NCI-H2029 (cell line): Measurements from ENCODE around the gene TUT4.

Experiments
- DNase-seq: peaks from one replicate; lab custom pipeline; 2025; lab: John Stamatoyannopoulos, UW

TUT4 gene

DNA sequence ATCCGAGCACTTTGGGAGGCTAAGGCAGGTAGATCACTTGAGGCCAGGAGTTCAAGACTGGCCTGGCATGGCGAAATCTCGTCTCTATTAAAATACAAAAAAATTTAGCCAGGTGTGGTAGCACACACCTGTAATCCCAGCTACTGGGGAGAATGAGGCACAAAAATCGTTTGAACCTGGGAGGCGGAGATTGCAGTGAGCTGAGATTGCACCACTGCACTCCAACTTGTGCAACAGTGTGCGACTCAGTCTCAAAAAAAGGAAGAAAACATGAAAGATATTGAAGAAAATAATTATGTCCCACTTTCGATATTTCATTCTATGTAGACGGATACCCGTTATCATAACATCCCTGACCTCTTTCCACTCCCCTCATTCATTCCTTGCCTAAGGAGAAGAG, 19.2 kb downstream of the TUT4 start:
- DNase-seq, result no peak

DNA sequence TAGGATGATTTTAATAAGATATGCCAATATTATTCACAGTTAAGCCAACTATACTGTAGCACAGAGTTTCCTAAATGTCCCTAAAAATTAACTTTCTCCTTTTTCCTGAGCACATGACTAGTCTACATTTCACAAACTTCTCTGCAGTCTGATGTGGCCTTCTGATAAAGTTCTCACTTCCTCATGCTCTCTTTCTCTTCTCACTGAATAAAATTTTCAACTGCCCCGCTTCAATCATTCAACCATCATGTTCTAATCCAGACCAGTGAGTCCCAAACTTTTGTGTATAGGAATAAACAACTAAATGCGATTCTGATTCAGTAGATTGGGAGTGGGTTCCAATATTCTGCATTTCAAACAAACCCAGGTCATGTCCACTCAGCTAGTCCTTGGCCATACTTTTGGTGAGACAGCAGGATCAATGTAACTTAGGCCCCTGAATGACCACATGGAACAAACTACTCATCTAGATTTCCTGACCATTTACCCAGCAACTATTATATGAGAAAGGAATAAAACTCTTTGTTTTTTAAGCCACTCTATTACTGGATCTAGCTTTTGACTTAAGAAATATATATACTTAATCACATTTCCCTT, 20.1 kb downstream of the TUT4 start:
- DNase-seq, result no peak

DNA sequence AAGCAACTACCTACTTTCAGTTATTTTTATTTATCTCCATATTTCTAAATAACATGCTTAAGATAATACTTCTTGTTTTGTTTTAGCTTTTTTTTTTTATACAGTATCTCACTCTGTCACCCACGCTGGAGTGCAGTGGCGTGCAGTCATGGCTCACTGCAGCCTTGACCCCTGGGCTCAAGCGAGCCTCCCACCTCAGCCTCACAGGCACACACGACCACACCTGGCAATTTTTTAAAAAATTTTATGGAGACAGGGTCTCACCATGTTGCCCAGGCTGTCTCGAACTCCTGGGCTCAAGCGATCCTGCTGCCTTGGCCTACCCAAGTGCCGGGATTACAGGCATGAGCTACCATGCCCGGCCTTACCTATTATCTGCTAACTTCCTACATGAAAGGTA, 20.6 kb downstream of the TUT4 start:
- DNase-seq, result no peak

DNA sequence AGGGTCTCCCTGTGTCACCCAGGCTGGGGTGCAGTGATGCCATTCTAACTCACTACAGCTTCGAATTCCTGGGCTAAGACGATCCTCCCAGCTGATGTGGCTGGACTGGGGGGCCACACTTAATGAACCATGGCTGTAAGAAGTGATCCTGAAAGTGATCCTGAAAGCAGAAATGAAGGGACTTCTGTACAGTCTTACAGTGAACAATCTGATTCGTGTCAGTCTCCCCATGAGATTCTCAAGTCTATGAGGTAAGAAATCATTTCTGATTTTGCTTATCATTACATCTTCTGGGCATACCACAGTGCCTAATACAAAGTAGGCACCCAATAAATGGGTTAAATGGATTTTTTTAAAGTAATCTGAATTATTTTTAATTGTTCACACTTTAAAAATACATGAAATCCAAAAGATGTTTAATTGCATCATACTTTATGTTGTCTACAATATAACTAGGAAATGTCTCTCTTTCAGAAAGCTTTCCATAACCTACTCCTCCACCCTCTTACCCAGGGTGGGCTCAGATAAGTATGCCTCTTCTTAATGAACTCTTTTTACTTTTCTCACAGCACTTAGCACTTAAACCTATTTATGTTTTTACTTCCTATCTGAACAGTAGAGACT, 21.5 kb downstream of the TUT4 start:
- DNase-seq, result no peak

DNA sequence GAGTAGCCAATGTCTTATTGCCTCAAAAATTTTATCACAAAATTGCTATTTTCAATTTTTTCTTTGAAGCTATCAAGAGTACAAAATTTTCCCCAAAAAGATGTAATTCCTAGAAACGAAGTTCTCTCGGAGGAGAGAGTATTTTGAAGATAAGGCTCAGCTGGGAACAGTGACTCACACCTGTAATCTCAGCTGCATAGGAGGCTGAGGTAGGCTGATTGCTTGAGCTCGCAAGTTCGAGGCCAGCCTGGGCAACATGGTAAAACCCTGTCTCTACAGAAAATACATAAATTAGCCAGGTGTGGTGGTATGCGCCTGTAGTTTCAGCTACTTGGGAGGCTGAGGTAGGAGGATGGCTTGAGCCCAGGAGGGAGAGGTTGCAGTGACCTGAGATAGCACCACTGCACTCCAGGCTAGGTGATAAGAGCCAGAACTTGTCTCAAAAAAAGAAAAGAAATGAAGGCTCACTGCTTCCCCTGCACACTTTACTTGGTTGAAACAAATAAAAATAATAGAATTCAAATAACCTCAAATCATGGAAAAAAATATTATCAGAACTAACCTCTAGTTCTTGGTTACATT, 22.2 kb downstream of the TUT4 start:
- no peak for DNase-seq

DNA sequence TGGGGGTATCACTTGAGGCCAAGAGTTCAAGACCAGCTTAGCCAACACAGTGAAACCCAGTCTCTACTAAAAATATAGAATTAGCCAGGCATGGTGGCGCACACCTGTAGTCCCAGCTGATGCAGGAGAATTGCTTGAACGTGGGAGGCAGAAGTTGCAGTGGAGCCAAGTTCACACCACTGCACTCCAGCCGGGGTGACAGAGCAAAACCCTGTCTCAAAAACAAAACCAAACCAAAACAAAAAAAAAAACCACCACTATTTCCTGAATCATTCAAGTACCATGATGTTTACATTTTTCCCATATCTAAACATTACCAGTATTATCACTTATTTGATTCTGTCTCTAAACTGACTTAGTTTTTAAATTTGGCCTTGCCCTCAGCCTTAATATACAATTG, 29.5 kb downstream of the TUT4 start:
- DNase-seq, result no peak

DNA sequence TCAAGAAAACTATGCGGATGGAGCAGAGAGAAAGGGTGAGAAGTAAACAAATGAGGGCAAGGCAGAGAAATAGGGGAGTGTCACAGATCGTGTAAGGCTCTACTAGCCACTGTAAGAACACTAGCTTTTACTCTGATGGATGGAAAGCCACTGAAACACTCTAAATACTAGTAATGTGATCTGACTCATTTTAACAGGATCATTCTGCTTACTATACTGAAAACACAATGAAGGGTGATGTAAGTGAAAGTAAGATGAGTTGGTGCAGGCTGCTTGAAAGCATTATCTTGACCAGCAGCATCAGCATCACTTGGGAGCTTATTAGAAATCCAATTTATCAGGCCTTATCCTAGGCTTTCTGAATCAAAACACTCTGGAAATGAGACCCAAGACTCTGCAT, 32.7 kb downstream of the TUT4 start:
- no peak for DNase-seq

DNA sequence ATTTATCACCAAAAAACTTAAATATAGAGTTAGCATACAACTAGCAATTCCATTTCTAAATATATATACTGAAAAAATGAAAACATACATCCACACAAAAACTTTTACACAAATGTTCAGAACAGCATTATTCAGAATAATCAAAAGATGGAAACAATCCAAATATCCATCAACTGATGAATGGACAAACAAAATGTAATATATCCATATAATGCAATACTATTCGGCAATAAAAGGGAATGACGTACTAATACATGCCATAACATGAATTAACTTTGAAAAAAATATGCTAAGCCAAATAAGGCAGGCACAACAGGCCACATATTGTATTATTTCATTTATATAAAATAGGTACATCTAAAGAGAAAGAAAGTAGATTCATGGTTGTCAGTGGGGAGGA, 33.9 kb downstream of the TUT4 start:
- no peak for DNase-seq

DNA sequence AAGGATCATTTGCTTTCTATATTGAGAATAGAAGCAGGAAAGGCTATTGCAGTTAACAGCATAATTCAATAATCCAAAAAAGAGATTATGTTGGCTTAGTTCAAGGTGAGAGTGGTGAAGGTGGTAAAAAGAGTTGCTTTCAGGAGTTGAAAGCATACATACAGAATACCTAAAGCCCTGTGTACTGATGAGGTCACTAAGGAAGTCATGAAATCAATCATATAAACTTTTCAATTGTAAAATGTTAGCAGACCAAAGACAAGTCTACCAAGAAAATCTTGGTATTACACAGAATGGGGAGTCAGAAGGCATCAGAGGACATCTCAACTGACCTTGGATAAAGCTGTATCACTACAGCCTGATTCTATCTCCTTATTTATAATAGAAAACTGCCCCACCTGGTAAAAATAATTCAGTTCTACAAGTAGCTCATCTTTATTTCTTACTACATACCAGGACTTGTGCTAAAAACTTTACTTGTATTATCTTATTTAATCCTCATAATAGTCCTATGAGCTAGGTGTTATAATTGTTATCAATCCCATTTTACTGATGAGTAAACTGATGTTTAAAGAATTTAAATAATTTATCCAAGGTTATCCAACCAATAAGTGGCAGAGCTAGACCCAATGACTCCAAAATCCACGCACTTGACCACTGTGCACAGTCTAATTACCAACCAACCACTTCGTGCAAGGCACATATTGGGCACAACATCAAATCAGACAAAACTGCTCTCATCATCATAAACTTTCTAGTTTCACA, 40.9 kb downstream of the TUT4 start:
- DNase-seq, result no peak

DNA sequence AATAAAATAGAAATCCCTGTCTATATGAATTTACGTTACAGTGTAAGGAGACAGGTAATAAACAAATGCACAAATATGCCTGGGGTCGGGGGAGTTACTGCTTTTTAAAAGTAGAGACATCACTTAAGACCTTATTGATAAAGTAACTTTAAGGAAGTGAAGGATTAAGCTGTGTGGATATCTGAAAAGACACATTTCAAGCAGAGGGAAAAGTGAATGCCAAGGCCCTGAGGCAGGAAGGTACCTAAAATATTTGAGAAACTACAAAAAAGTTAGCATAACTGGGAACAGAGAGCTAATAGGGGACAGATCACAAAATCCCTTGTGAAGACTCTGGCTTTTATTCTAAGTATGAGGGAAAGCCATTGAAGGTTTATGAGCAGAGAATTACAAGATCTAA, 41.5 kb downstream of the TUT4 start:
- DNase-seq, result no peak

DNA sequence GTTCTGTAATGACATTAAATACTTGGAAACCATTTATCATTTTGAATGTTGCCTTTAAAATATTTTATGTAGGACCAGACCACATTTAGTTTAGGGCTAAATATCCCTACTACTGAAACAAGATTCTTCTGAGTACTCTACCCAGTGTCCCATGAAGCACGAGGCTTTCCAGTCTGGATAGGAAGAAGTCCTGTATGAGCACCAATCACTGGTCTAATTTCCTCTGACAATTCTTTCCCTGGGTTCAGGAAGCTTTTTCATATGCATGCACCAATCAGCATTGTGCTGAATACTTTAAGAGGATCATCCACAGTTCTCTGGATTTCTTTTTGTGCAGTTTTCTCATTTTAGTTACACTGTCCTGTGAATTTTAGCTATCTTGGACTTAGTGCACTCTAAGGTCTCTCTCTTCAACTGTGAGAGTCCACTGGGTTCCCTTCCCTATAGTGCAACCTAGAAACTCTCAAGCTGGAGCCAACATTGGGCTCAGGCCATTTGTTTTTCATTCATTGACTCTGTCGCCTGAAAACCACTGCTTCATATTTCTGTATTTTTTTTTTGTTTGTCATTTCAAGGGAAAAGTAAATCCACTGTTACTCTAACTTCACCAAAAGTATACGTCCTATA, 45.9 kb downstream of the TUT4 start:
- no peak for DNase-seq

DNA sequence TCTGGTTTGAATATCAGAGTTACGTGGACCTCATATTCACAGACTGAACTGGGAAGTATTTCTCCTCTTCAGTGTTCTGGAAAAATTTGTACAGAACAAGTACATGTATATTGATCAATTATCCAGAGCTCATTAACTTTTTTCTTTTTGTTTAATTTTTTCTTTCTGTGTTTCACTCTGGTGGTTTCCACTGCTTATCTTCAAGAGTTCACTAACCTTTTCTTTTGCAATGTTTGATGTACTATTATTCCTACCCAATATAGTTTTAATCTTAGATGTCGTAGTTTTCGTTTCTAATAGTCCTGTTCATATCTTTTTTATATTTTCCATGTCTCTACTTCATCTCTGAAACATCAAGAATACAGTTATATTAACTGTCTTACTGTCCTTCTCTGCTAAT, 46.5 kb downstream of the TUT4 start:
- DNase-seq, result no peak

DNA sequence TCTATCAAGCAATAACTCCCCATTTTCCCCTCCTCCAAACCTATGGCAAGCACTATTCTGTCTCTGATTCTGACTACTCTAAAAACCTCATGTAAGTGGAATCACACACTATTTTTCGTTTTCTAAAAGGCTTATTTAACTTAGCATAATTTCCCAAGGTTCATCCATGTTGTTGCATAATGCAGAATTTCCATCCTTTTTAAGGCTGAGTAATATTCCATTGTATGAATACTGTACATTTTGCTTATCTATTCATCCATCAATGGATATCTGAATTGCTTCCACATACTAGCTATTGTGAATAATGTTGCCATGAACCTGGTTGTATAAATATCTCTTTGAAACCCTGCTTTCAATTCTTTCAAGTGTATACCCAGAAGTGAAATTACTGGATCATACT, 48.2 kb downstream of the TUT4 start:
- no peak for DNase-seq

DNA sequence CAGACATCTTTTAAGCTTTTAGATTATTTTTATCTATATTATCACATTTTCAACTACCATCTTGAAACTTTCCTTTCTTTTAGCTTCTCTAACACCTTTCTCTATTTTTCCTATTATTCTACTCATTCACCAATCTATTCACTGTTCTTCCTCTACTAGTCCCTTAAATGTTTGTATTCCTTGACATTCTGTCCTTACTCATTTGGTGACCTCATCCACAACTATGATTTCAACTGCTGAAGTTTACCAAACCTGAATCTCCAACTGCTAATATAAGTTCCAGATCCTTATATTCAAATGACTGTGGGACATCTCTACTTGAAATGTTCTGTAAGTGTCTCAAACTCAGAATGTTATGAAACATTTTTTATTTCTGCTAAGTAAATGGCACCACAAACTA, 49.2 kb downstream of the TUT4 start:
- no peak for DNase-seq

DNA sequence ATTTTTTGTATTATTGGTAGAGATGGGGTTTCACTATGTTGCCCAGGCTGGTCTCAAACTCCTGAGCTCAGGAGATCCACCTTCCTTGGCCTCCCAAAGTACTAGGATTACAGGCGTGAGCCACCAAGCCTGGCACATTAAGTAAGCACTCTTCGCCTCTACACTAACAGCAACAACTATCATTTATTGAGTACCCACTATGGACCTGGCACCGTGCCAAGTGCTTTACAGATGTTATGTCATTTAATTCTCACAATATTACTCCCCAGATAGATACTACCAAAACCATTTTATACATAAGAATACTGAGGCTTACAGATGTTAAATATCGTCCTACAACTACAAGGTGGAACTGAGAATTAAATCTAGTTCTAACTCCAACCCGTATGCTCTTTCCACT, 50.1 kb downstream of the TUT4 start:
- no peak for DNase-seq

DNA sequence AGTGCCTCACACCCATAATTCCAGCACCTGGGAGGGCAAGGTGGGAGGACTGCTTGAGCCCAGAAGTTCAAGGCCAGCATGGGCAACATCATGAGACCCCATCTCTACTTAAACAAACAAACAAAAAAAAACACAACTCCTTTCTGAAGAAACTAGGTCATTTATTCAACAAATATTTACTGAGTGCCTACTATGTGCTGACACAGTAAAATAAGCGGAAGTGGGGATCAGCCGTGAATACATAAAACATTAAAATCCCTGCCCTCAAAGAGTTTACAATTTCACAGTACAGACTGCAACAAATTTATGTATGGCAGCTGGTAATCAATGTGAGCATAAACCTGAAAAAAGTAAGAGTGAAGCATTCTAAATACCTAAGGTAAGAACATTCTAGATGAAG, 65.3 kb downstream of the TUT4 start:
- DNase-seq, result no peak

DNA sequence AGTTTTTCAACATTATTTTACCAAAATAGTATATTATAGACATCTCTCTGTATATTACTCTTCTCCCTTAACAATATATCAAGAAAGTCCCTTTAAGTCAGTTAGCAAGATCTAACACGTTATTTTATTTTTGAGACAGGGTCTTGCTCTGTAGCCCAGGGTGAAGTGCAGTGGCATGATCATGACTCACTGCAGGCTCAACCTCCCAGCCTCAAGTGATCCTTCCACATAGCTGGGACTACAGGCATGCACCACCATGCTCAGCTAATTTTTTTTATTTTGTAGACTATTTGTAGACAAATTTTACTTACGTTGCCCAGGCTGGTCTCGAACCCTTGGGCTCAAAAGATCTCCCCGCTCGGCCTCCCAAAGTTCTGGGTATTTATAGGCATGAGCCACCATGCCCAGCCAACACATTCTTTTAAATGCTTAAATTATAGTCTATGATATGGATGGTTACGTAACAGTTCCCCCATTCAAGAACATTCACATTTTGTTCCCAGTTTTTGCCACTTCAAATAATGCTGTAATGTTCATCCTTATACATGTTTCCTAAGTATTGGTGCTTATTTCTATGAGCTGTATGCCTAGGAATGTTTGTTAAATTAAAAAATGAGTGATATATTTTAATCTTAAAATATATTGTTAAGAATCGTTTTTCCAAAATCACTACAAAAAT, 70.4 kb downstream of the TUT4 start:
- no peak for DNase-seq

DNA sequence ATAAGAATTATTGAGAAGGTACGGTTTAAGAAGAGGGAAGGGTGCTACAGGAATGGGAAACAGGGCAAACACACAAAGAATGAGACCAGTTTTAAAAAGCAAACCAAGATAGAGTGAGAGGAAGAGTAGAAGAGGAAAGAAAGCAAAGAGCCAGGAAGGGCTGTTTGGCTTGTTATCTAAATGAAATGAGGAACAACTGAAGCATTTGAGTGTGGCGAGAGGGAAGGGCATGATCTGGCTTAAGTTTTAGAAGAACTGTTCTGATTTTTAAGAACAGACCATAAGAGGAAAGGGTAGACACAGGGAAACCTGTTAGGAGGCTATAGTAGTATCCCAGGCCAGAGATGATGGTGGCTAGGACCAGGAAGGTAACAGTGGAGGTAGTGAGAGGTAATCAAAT, 73.8 kb downstream of the TUT4 start:
- no peak for DNase-seq

DNA sequence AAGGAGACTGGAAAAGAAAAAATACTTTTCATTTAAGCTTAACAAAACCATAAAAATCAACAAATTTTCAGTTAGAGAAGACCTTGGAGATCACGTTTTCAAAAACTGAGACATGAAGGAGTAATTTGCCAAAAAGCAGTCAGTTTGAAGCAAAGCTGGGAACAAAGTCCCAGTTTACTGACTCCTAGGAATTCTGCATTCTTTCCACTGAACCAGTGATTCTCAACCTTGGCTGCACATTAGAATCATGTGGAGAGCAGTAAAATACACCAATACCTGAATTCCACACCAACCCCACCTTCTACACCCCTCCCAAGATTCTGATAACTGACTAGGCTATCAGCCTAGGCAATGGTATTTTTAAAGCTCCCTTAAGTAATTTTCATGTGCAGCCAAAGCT, 75.0 kb downstream of the TUT4 start:
- no peak for DNase-seq

DNA sequence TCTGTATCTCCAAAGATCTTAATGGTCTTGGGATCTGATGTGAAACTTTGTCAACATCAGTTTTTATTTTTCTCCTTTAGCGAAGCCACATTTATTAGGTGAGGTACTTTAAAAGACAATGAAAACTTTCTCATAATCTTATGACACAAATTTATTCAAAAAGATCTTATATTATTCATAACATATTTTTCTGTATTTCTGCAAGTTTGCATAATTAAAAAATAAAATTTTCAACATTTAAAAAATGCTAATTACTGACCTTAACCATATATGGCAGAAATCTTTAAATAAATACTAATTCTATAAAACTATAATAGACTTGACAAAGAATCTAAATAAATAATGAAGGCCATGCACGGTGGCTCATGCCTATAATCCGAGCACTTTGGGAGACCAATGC, 75.9 kb downstream of the TUT4 start:
- no peak for DNase-seq

DNA sequence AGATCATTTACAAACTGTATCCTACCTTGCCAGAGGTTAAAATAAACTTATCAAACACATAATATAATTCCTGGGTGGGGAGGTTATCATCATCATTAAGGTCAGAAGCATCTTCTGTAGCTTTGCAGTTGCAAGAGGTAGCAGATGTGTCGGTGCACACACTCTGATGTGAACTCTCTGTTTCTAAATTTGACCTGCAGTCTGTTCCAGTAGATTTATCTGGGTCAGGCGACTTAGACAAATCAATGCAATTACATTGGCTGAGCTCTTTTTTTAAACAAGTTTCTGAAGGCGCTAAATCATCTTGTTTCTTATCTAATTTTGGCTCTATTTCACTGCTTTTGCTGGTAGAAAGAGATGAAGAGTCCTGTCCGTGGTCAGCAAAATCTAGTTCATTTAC, 78.1 kb downstream of the TUT4 start:
- DNase-seq, result no peak

DNA sequence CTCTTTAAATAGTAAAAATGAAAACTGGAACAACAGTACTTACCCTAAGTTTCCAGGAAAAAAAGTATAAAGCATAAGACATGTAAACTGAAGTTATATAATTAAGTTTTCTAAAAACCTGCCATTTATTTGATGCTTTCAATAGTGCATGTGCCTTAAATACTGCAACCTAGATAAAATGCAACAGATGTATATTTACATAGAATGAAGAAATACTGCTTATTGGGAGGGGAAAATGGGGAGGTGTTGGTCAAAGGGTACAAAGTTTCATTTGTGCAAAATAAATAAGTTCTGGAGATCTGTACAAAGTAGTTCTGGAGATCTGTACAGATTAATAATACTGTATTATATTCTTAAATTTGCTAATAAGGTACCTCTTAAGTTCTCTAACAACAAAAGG, 79.9 kb downstream of the TUT4 start:
- DNase-seq, result no peak
